HG02973 (cell line): ENCODE measurements around the gene SLC2A8.
A peak's percentile ranks its signal among the peaks of the same experiment; 100 is the strongest.

Experiments used
- ATAC-seq: cut with Tn5 transposase; IDR thresholded peaks from one replicate; pipeline ENCODE4 v1.9.1; 2021; ENCODE audit warnings: moderate library complexity; ENCODE audit not compliant: unreplicated experiment

The SLC2A8 gene

DNA sequence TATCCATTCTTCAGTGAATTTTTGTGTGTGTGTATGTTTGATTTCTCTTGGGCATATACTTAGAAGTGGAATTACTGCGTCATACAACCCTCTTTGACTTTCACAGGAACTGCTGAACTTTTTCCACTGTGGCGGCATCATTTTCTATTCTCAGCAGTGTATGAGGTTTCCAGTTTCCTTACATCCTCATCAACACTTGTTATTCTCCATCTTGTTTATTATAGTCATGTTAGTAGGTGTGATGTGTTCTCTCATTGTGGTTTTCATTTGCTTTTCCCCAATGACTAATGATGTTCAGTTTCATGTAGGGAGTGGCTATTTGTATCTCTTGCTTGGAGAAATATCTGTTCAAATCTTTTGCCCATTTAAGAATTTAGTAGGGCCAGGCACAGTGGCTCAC is 29.8 kb downstream of the SLC2A8 start:
- ATAC-seq = no peak

DNA sequence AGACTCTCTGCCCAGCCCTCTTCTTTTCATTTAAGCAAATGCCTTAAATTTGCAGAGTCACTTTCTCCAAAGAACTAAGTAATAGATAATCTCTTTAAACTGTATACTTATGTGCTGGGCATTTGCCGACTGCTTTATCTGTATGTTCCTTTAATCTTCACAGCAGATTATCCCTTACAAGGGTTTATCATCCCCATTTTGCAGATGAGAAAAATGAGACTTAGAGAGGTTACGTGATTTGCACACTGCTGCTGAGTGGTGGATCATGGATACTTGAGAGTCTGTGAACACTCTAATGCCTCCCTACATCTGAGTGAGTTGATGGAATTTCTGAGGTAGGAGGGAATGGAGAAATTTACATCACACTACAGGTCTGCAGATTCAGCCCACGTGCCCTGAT is 31.4 kb downstream of the SLC2A8 start:
- ATAC-seq = no peak

DNA sequence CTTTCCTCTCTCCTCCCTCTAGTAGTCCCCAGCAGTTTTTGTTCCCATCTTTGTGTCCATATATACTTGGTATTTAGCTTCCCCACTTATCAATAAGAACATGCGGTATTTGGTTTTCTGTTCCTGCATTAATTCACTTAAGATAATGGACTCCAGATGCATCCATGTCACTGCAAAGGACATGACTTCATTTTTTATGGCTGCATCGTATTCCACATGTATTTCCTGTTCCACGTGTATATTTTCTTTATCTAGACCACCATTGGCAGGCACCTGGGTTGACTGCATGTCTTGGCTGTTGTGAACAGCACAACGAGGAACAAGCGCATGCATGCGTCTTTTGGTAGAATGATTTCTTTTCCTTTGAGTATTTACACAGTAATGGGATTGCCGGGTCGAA is 33.4 kb downstream of the SLC2A8 start:
- ATAC-seq = no peak

DNA sequence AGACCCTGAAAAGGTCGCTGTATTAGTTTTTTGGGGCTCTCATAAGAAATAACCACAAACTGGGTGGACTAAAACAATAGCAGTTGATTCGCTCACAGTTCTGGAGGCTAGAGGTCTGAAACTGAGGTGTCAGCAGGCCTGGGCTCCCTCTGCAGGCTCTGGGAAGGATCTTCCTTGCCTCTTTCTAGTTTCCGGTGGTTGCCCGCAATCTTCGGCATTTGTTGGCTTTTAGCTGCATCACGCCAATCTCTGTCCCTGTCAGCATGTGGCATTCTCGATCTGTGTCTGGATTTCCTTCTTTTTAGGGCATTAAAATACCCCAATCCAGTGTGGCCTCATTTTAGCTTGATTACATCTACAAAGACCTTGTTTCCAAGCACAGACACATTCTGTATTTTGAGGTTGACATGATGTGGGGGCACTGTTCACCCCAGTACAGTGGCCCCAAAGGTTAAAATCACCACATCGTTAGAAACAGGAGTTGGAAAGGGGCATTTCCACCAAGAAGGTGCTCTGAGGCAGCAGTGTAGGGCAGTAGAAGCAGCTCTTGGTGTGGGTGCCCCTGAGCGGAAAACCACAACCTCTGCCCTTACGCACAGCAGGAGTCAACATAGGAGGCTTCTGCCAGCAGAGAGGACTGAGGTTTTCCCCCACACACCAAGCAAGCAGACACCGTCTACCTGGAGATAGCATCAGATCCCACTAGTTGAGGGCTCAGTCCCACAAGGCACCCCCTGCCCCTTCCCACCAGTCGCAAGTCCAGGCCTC is 40.7 kb downstream of the SLC2A8 start:
- ATAC-seq = no peak

DNA sequence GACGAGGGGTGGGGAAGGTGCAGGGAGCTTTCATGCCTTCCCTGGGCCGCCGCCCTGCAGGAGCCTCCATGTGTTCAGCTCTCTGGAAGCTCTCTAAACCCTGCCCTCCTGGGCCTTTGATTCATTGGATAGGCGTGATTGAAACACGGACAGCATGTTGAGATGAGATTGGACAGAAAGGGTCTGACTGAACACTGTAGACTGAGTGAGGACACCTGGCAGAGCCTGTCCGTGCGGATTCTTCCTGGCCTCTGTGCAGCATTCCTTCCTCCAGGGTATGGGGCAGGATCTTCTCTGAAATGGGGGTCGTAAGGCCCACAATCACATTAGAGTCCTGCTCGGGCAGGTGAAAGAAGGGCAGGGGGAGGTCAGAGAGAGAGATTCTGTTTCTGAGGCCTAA is 41.4 kb downstream of the SLC2A8 start:
- no peak for ATAC-seq

DNA sequence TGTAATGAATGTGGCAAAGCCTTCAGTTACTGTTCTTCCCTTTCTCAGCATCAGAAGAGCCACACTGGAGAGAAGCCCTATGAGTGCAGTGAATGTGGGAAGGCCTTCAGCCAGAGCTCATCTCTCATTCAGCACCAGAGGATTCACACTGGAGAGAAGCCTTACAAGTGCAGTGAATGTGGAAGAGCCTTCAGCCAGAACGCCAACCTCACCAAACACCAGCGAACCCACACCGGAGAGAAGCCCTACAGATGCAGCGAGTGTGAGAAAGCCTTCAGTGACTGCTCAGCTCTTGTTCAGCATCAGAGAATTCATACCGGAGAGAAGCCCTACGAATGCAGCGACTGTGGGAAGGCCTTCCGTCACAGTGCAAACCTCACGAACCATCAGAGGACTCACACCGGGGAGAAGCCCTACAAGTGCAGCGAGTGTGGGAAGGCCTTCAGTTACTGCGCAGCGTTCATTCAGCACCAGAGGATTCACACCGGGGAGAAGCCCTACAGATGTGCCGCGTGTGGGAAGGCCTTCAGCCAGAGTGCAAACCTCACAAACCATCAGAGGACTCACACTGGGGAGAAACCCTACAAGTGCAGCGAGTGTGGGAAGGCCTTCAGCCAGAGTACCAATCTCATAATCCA is 47.4 kb downstream of the SLC2A8 start:
- no peak for ATAC-seq

DNA sequence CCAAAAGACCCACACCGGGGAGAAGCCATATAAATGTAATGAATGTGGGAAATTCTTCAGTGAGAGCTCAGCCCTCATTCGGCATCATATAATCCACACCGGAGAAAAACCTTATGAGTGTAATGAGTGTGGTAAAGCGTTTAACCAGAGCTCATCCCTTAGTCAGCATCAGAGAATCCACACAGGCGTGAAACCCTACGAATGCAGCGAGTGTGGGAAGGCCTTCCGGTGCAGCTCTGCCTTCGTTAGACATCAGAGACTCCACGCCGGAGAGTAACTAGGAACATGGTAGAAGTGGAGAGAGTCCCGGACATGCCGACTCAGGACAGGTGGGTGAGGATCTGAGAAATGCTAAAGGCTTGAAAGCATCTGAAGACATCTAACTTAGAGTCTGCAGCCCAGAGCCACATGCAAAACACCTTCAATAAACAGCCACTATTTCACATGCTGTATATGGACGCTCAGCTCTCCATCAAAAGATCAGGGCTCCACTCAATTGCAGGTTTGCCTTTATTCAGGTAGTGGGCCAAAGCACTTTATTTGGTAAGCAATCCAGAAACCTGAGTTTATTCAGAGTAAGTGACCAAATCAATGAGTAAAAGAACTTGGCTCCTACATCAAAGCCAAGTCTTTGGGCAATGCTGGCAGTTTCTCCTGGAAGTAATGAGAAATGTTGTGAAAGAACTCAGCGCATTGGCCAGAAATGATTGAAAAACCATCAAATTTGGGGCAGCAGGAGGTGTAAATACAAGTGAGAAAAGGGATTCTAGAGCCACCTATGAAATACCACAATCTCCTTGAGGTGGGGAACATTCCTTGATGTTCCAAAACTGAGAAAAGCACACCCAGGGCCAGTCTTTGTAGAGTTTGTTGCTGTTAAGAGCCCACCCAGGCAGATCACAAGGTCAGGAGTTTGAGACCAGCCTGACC is 48.2 kb downstream of the SLC2A8 start:
- no peak for ATAC-seq

DNA sequence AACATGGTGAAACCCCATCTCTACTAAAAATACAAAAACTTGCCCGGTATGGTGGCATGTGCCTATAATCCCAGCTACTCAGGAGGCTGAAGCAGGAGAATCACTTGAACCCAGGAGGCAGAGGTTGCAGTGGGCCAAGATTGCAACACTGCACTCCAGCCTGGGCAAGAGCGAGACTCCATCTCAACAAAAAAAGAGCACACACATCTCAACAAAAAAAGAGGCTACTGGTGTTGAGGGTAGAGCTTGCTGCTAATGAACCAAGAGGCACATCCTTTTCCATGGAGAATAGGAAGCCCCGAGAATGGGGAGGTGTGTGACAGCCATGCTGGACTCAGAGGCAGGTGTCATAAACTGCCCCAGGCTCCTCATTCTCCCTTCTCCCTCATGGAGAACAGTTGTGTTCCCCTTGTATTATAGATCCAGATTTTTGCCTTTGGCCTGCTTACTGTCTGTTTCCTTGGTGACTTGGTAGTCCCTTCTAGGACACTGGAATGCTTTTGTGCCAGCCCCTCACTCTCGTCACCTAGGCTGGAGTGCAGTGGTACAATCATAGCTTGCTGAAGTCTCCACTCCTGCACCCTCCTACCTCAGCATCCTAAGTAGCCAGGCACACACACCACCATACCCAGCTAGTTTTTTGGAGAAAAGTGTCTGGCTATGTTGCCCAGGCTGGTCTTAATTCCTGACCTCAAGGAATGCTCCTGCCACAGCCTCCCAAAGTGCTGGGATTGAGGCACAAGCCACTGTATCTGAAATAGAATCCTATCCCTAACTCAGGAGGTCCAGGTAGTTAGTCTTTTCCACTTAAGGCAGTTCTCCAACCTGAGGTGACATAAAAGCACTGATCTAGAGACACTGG is 49.1 kb downstream of the SLC2A8 start:
- ATAC-seq = no peak

DNA sequence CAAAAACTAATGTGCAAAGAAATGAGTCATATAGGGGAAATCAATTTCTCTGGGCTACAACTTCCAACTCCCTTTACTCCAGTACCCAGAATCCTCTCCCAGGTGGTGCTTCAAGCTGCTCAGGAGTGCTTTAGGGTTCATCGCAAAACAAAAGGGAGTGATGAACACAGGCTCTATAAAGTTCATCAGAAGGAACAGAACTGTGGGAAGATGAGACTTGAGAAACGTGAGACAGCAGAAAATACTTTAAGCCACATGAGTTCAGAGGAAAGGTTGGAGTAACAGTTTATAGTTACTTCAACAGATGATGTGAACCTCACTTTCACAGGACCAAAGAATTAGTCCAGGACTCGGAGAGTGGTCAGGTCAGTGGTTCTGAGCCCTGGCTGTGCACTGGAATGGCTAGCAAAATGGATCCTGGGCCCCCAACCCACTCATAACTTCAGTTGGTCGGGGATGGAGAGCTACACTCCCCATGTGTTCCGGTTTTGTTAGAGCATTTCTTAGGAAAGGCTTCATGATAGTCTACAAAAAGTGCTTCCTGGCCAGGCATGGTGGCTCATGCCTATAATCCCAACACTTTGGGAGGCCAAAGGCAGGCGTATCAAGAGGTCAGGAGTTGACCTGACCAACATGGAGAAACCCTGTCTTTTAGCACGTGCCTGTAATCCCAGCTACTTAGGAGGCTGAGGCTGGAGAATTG is 49.9 kb downstream of the SLC2A8 start:
- ATAC-seq = no peak

DNA sequence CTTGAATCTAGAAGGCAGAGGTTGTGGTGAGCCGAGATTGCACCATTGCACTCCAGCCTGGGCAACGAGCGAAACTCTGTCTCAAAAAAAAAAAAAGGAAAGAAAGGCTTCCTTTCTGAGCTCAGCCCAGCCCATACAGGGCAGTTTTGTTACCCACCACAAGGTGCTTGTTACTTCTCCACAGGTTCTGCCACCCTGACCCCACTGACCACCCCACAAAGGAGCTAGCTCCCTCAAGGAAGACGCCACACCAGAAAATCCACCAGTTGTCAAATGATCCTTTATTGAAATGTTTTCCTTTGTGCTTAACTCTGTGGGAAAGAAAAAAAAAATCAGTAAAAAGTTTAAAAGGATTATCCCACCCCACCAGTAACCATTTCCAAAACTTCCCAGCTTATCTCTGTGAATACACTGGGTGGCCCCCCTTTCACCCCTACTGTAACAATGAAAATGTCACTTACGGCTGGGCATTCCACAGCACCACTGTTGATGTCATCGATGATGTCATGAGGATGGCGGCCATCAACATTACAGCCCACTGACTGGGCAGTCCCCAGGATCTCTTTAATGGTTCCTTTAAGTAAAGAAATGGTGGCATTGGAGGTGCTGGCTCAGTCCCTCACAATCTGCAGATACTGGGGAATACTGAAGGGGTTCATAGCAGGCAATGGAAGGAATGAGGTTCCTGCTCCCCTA is 50.6 kb downstream of the SLC2A8 start:
- ATAC-seq = no peak

DNA sequence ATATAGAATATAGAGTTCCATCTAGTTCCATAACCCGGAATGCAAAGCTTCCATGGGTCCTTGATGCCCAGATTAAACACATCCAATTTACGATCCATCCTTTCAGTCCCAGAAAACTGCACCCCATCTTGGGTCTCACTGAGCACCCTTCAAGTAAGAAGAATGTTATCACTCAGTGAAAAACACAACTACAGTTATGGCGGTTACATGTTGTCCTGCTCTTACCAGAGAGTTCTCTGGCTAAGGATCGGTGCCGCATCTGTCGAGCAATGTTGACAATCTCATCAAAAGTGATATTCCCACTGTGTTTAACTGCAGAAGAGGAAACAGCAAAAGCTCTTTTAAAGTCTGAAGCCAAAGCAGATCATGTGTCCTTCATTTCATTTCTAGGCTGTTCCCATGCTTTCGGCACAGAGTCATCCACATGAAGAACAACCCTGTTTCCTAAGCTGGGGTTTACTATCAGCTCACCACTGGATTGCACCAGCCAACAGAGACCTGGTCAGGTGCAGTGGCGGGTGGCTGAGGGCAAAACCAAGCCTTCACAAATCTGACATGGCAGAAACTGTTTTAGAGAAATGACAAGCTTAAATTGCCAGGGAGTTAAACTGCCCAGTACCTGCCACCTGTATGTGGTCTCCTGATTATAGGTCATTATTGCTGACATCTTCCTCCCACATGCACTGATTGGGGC is 51.3 kb downstream of the SLC2A8 start:
- no peak for ATAC-seq

DNA sequence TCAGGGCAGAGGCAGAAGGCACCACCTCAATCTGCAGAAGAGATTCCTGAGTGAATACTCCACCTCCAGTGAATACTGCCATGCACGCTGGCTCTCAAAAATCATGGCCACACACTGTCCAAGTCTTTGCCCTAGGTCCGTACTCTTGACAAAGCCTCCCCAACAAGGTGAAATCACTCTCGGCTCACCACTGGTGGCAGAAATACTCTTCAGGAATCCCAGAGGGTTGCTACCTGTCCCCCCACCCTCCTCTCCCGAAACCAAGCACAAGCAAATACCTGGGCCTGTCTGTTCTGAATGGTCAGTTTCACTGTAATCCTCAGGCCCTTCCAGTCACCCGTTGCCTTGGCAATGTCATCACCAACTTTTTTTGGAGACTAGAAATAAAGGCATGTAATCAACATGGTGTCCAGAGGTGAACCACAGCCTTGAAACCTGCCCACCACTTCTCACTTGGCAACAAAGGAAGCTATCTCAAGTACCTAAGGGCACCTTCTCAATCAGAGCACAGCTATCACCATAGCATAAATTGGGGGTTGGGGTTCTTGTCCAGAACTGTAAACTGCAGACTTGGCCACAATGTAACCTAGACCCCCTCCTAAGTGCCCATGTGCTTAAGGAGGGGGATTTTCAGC is 52.5 kb downstream of the SLC2A8 start:
- no peak for ATAC-seq

DNA sequence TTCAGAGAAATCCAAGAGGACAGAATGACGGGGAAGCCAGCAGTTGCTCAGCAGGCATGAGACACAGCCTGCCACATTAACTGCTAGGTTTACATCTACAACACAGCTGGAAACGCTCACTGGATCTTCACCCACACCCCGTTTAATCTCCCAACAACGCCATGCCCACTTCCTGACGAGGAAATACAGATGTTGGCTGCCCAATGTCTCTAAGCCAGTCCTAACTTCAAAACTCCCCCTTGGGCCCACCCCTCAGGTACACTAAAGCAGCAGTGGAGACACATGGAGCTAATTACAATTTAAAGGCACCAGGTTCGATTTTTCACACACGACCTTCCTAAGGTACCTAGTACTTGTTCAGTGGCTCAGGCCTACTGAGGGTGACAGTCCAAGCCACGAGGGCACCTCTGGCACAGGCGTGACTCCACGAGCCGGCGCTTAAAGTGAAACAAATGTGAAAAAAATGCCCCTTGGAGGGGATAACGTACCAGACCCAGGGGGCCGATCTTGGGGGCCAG is 53.3 kb downstream of the SLC2A8 start:
- ATAC-seq = no peak

DNA sequence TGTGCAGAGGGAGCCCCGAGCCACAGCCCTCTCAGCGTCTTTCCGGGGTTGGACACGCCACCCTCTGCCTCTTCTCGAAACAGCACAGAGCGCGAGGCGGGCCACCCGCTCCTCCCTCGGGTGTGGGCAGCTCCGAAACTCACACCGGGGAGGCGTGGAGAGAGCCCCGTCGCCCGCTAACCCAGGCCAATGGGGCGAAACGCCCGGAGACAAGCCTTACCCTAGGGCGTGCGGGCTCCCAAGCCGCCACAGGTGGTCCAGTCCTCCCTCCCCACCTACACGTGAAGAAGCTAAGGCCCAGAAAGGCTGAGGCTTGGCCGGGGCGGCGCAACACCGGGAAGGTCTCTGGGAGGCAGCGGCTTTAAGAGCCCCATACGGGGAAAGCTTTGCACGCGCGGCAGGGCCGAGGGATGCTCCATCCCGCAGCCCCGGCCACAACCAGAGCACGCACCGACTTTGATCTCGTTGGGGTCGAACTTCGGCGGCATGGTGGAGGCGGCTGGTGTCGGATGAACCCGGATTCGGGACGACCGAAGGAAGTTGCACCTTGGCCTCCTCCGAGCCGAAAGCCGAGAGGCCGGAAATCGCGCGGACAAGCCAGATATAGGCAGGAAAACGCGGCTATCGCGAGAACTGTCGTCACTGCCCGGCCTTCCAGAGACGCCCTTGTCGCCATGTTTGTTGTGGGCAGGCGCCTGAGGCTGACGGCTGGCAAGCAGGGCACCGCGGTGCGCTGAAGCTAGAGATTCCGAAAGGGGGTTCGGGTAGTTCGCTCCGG is 54.0 kb downstream of the SLC2A8 start, which contains the start of the genes LRSAM1 and RPL12:
TSS of gene LRSAM1 (plus strand) at position 681 of the 778 bp plus-strand sequence. CDS start 3,018 bp downstream, outside the sequence.
TSS of gene RPL12 (minus strand) at position 577 of the 778 bp plus-strand sequence. CDS start at position 488, 89 bp downstream.
- ATAC-seq = peak; percentile 65

DNA sequence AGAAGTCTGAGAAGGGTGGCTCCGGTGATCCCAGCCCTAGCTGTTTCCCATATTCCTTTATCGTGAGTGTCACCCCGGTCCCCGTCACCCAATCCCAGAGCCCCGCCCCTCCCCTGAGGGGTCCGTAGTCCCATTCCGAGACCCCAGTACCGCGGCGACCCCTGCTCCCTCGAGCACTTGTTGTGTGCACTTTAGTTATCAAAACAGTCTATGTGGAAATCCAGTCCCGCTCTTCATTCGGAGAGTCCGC is 54.6 kb downstream of the SLC2A8 start:
- peak; percentile 30 for ATAC-seq

DNA sequence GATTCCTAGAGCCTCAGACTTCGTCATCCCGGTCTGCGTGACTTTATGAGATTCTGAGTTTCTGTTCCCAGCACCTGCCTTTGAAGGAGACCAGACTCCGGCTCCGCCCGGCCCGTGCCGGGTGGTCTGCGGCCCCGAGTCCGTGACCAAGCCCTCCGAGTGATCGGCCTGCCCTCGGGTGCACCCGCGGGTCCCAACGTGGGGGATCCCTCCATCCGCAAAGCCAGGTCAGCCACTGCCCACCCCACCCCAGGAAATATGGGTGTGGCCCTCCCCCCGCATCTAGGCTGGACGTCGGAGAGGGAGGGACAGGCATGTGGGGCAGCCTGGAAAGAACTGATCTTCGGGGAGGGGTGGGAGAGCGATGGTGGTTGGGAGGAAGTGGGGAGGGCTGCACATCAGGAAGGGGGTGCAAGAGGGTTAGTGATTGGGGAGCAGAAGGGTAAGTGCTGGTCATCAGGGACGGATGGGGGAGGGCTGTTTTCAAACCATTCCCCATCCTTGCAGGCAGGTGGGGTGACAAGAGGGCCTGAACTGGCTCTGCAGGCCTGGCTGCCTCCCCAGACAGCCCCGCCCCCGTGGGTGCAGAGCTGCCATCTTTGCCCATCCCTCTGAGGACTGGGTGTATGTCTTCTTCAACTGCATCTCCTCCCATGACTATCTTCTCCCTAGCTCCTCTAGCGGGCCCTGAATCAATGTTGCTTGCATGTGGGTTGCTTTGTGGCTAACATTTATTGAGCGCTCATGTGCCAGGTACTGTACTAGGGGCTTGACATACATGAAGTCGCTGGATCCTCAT is 55.1 kb downstream of the SLC2A8 start:
- ATAC-seq = peak; percentile 12

DNA sequence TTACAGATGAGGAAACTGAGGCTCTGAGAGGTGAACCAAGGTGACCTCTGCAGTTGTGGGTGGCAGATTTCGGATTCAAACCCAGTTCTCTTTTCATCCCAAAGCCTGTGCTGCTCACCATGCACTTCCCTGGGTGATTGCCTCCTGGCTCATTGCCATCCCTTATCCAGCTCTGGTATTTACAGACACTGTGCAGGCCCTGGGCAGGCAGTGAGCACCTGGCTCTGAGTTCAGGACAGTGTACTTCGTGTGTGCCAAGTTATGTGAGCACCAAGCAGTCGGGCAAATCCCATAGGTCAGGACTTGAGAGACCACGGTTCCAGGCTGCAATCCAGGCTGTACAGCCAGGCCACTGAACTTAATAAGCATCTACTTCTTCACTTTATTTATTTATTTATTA is 55.7 kb downstream of the SLC2A8 start:
- no peak for ATAC-seq
